Pons (tissue), 1 donor: ENCODE data around the gene PTPN7.

Source experiments
- DNase-seq: peaks from one replicate; pipeline ENCODE4 v3.0.0-alpha.2; 2016; ENCODE audit warnings: low spot score

PTPN7 gene

GRCh38 chr1:202106340-202107254 is 53.8 kb downstream of the PTPN7 start:
- DNase-seq = no peak

GRCh38 chr1:202105571-202106339 is 54.6 kb downstream of the PTPN7 start:
- DNase-seq = no peak

- no peak for DNase-seq
Measured at GRCh38 chr1:202104073-202104472, 56.3 kb downstream of the PTPN7 start.

- no peak for DNase-seq
Measured at GRCh38 chr1:202101184-202101583, 59.2 kb downstream of the PTPN7 start.
